Neural cell (in vitro differentiated cells): ENCODE measurements around the gene KCTD11. TPM values are rescaled to one million over a fixed set of nuclear protein-coding genes. Genes with fewer than 3 reads are reported as not detected.

Source experiments
- H2AFZ ChIP-seq: fragments of 200-600, 300-800 bp; sonication (generic), shearing (Covaris generic); 2 replicates; pipeline ENCODE4 v1.6.0; 2014; ENCODE audit warnings: low read depth, mild to moderate bottlenecking, antibody characterized with exemption, low read length, moderate library complexity
- H3F3A ChIP-seq: fragments of 200-600 bp; shearing (Covaris generic); 2 replicates; pipeline ENCODE4 v1.6.1; 2016; ENCODE audit warnings: mild to moderate bottlenecking, moderate library complexity, mixed read lengths, antibody characterized with exemption, low read length; ENCODE audit not compliant: insufficient read depth, poor library complexity, severe bottlenecking
- H3K27ac ChIP-seq: fragments of 200-600, 300-800 bp; sonication (generic), shearing (Covaris generic); 2 replicates; pipeline ENCODE4 v1.5.1; 2014; ENCODE audit warnings: mild to moderate bottlenecking, low read length, moderate library complexity
- H3K27me3 ChIP-seq: fragments of 300-800, 200-600 bp; sonication (generic), shearing (Covaris generic); 2 replicates; pipeline ENCODE4 v1.6.0; 2014; ENCODE audit warnings: mild to moderate bottlenecking, low read depth, low read length, moderate library complexity; ENCODE audit not compliant: insufficient read depth
- H3K36me3 ChIP-seq: fragments of 300-800, 200-600 bp; sonication (generic), shearing (Covaris generic); 2 replicates; pipeline ENCODE4 v1.5.1; 2014; ENCODE audit warnings: mild to moderate bottlenecking, antibody characterized with exemption, low read length, moderate library complexity; ENCODE audit not compliant: insufficient read depth
- H3K4me2 ChIP-seq: fragments of 300-800, 200-600 bp; sonication (generic), shearing (Covaris generic); 2 replicates; pipeline ENCODE4 v1.6.0; 2014; ENCODE audit warnings: mild to moderate bottlenecking, low read length
- H3K4me3 ChIP-seq: fragments of 300-800, 200-600 bp; sonication (generic), shearing (Covaris generic); 2 replicates; pipeline ENCODE4 v1.5.1; 2014; ENCODE audit warnings: mild to moderate bottlenecking, low read length, moderate library complexity
- H3K79me2 ChIP-seq: fragments of 200-600 bp; shearing (Covaris generic); replicated peaks from 2 replicates; pipeline ENCODE4 v1.6.0; 2014; ENCODE audit warnings: mild to moderate bottlenecking, low read length, moderate library complexity; ENCODE audit not compliant: insufficient read depth
- H3K9ac ChIP-seq: fragments of 300-800, 200-600 bp; sonication (generic), shearing (Covaris generic); 2 replicates; pipeline ENCODE4 v1.6.1; 2016; ENCODE audit warnings: mild to moderate bottlenecking, low read length, mixed read lengths
- H3K9me2 ChIP-seq: fragments of 200-600 bp; shearing (Covaris generic); 2 replicates; pipeline ENCODE4 v1.6.1; 2016; ENCODE audit warnings: mild to moderate bottlenecking, low read length, mixed read lengths; ENCODE audit not compliant: insufficient read depth
- H3K9me3 ChIP-seq: fragments of 200-600, 300-800 bp; sonication (generic), shearing (Covaris generic); 2 replicates; pipeline ENCODE4 v1.6.1; 2016; ENCODE audit warnings: mild to moderate bottlenecking, mixed run types, low read length, moderate library complexity, mixed read lengths
- H4K20me1 ChIP-seq: fragments of 200-600 bp; shearing (Covaris generic); 2 replicates; pipeline ENCODE4 v1.6.1; 2016; ENCODE audit warnings: mild to moderate bottlenecking, mixed run types; ENCODE audit not compliant: insufficient read depth
- EP300 ChIP-seq: fragments of 450-650 bp; conservative IDR thresholded peaks from 2 replicates; pipeline ENCODE4 v1.6.1; 2014; ENCODE audit warnings: antibody characterized with exemption, mild to moderate bottlenecking, moderate library complexity; ENCODE audit not compliant: poor library complexity, severe bottlenecking
- EZH2 ChIP-seq: fragments of 200-600, 300-800 bp; shearing (Covaris generic), sonication (generic); IDR thresholded peaks from 2 replicates; pipeline ENCODE4 v1.6.1; 2014; ENCODE audit warnings: antibody characterized with exemption, low read length, borderline replicate concordance, mild to moderate bottlenecking; ENCODE audit not compliant: insufficient read depth, poor library complexity, severe bottlenecking
- MXI1 ChIP-seq: fragments of 450-650 bp; conservative IDR thresholded peaks from 2 replicates; pipeline ENCODE4 v1.6.1; 2014; ENCODE audit warnings: antibody characterized with exemption, mild to moderate bottlenecking; ENCODE audit not compliant: poor library complexity, severe bottlenecking
- POLR2AphosphoS5 ChIP-seq: IDR thresholded peaks from 2 replicates; pipeline ENCODE4 v1.6.1; 2012
- RAD21 ChIP-seq: fragments of 450-650 bp; conservative IDR thresholded peaks from 2 replicates; pipeline ENCODE4 v1.6.1; 2014; ENCODE audit warnings: antibody characterized with exemption, mild to moderate bottlenecking, moderate library complexity
- SMC3 ChIP-seq: fragments of 450-650 bp; conservative IDR thresholded peaks from 2 replicates; pipeline ENCODE4 v1.6.1; 2014; ENCODE audit warnings: antibody characterized with exemption, mild to moderate bottlenecking, moderate library complexity; ENCODE audit not compliant: poor library complexity
- TAF1 ChIP-seq: IDR thresholded peaks from 2 replicates; pipeline ENCODE4 v1.6.1; 2012; ENCODE audit warnings: low read depth
- polyA plus RNA-seq: library from polyadenylated mRNA; depleted of rRNA; stranded (reverse); fragments of >200 nt; gene quantifications from 2 replicates; pipeline ENCODE4 v1.2.3, GENCODE V29; 2014
- TF ChIP-seq, protein P1 (sequence below): fragments of 450-650 bp; IDR thresholded peaks from 2 replicates; pipeline ENCODE4 v1.5.1; 2014; ENCODE audit warnings: antibody characterized with exemption, mild to moderate bottlenecking, moderate library complexity; ENCODE audit not compliant: poor library complexity, severe bottlenecking
- TF ChIP-seq, protein P2 (sequence below): IDR thresholded peaks from 2 replicates; pipeline ENCODE4 v1.6.1; 2012; ENCODE audit warnings: borderline replicate concordance

The KCTD11 gene
- polyA plus RNA-seq, 1 donor from 2014 or later, result 2.8 TPM

DNA sequence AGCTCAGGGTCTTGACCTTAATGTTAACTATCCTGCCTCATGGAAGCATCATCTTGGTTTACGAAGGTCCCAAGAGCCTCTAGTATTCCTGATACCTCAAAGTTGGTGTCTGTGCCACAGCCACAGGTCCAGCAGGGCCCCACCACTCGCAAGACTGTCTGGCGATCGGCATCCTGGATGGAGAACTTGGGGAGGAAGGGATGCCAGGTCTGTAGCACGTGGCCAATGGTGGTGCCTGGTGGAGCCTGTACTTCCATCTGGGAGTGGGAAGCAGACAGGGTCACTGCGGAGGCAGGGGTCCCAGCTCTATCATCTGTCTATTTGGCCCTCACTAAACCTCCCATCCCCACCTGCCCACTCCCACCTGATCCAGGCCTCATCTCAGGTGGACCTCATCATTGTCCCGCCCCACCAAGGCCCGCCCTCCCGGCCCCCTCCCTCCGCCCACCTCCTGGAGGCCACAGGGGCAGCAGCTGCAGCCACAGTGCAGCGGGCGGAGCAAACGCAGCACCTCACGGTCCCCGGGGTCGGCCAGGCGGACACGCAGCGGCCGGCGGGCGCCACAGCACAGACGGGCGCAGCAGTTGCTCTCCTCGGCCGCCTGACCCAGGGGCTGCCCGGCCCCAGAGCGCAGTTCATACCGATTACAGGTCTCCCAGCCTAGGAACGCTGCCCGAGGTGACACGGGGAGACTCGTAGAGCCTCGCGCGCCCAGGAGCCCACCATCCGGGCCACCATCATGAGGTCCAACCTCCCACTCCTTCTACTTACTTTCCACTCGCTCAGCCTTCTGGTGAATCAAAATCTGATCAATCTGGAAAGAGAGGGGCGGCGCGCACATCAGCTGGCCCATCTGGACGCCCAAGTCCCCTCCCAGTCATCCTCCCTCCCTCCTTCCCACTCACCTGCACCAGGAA is 41.0 kb downstream of the KCTD11 start:
- no peak for TF ChIP-seq POLR2AphosphoS5
- no peaks in the 10 kb centered on the region for H4K20me1 ChIP-seq
- H3K27ac ChIP-seq, result peak overlapping the region; percentile 58
- no peaks in the 10 kb centered on the region for H3K79me2 ChIP-seq
- no peaks in the 10 kb centered on the region for H3K27me3 ChIP-seq
- H3K9me2 ChIP-seq, result no peaks in the 10 kb centered on the region
- H3F3A ChIP-seq, result no peaks in the 10 kb centered on the region
- peak overlapping the region; percentile 93 for H3K9ac ChIP-seq
- H3K4me2 ChIP-seq, result peak overlapping the region; percentile 80
- H3K4me3 ChIP-seq, result peak overlapping the region; percentile 93
- H3K9me3 ChIP-seq, result no peaks in the 10 kb centered on the region
- H2AFZ ChIP-seq, result no peak overlapping the region
- peaks cover 7% of the 10 kb centered on the region for H3K36me3 ChIP-seq

DNA sequence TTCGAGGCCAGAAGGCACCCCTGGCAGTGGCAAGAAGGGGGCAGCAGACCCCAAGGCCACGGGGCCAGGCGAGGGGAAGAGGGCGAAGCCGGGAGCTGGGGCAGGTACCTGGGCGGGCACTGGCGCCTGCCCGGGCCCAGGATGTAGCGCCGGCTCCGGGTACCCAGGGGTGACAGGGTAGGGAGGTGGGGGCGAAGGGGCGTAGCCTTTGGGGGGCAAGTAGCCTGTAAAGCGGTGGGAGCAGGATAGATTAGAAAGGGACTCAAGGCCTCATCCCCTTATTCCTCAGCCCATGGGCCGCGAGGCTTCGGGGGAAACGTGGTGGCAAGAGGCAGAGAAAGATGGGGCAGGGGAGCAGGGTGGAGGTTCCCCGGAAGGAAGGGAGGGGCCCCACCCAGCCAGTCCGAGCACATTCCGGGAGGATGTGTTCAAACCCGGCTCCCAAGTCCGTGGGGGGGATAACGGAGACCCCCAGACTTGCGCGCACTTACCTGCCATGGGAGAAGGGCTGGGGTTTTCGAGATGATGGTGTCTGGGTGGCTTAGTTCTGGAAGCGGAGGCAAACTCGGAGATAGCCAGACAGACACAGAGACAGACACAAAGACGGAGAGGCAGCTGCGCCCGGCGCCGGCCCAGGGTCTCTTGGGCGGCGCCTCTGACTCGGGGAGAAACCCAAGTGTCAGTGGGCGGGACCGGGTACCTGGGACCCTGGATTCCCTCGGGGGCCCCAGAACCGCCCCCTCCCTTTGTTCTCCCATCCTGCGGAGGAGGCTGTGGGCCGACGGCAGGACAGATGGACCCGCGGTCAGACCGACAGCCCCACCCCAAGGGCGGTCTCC is 41.9 kb downstream of the KCTD11 start:
- no peaks in the 10 kb centered on the region for H3K9me3 ChIP-seq
- TF ChIP-seq MXI1, result peak; percentile 23
- peak; percentile 1 for TF ChIP-seq POLR2AphosphoS5
- TF ChIP-seq EP300, result no peak
- TF ChIP-seq RAD21, result peak; percentile 47
- TF ChIP-seq SMC3, result peak; percentile 31
- TF ChIP-seq, protein P1, sequence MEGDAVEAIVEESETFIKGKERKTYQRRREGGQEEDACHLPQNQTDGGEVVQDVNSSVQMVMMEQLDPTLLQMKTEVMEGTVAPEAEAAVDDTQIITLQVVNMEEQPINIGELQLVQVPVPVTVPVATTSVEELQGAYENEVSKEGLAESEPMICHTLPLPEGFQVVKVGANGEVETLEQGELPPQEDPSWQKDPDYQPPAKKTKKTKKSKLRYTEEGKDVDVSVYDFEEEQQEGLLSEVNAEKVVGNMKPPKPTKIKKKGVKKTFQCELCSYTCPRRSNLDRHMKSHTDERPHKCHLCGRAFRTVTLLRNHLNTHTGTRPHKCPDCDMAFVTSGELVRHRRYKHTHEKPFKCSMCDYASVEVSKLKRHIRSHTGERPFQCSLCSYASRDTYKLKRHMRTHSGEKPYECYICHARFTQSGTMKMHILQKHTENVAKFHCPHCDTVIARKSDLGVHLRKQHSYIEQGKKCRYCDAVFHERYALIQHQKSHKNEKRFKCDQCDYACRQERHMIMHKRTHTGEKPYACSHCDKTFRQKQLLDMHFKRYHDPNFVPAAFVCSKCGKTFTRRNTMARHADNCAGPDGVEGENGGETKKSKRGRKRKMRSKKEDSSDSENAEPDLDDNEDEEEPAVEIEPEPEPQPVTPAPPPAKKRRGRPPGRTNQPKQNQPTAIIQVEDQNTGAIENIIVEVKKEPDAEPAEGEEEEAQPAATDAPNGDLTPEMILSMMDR, result peak; percentile 48
- TF ChIP-seq TAF1, result no peak
- H3K9me2 ChIP-seq, result no peaks in the 10 kb centered on the region
- peak overlapping the region; percentile 93 for H3K4me3 ChIP-seq
- H3K36me3 ChIP-seq, result peaks cover 6% of the 10 kb centered on the region
- H3K4me2 ChIP-seq, result peak overlapping the region; percentile 80
- H2AFZ ChIP-seq, result peak overlapping the region; percentile 65
- peak overlapping the region; percentile 58 for H3K27ac ChIP-seq
- H3K79me2 ChIP-seq, result no peaks in the 10 kb centered on the region
- H3K27me3 ChIP-seq, result no peaks in the 10 kb centered on the region
- H3K9ac ChIP-seq, result peak overlapping the region; percentile 93
- H3F3A ChIP-seq, result no peaks in the 10 kb centered on the region
- H4K20me1 ChIP-seq, result no peaks in the 10 kb centered on the region

DNA sequence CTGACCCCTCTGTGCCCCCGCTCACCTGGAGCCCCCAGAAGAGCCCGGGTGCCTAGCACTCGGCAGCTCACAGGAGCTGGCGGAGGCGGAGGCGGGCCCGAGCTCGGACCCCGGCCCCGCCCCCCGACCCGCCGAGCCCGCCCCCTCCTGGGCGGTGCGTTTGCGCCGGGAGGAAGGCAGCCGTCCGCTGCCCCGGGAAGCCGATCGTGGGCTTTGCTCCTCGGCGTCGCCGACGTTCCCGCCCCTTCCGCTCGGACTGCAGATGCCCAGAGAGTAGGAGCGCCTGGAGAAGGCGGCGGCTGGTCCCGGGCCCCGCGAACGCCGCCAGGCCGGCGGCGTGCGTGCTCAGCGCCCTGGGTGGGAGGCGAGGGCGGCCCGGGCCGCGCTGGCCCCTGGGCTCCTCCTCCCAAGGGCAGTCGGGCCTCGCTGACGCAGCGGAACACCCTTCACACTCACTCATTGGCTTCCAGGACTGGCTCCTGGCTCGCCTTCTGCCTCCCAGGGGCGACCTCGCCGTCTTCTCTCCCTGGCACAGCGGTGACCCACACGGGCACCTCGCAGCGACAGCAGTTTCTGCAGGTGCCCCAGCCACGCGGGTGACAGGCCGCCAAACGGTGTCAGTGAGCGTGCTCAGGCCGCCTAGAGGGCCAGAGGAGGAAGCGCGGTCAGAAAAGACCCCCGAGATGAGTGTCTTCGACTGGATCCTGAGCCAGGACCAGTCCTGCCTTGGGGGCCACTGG is 42.7 kb downstream of the KCTD11 start, which contains the start of gene PLSCR3:
PLSCR3 (minus strand) TSS at position 74 of the 740 bp plus-strand sequence. CDS start 415 bp downstream, outside the sequence.
- TF ChIP-seq EZH2 (no peak), EP300 (peak; percentile 14), RAD21 (peak; percentile 46), MXI1 (peak; percentile 87), POLR2AphosphoS5 (peak; percentile 71), SMC3 (peak; percentile 59)
- TF ChIP-seq, protein P1, result peak; percentile 72
- TF ChIP-seq, protein P2, sequence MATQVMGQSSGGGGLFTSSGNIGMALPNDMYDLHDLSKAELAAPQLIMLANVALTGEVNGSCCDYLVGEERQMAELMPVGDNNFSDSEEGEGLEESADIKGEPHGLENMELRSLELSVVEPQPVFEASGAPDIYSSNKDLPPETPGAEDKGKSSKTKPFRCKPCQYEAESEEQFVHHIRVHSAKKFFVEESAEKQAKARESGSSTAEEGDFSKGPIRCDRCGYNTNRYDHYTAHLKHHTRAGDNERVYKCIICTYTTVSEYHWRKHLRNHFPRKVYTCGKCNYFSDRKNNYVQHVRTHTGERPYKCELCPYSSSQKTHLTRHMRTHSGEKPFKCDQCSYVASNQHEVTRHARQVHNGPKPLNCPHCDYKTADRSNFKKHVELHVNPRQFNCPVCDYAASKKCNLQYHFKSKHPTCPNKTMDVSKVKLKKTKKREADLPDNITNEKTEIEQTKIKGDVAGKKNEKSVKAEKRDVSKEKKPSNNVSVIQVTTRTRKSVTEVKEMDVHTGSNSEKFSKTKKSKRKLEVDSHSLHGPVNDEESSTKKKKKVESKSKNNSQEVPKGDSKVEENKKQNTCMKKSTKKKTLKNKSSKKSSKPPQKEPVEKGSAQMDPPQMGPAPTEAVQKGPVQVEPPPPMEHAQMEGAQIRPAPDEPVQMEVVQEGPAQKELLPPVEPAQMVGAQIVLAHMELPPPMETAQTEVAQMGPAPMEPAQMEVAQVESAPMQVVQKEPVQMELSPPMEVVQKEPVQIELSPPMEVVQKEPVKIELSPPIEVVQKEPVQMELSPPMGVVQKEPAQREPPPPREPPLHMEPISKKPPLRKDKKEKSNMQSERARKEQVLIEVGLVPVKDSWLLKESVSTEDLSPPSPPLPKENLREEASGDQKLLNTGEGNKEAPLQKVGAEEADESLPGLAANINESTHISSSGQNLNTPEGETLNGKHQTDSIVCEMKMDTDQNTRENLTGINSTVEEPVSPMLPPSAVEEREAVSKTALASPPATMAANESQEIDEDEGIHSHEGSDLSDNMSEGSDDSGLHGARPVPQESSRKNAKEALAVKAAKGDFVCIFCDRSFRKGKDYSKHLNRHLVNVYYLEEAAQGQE, result no peak
- no peaks in the 10 kb centered on the region for H4K20me1 ChIP-seq
- H3K27ac ChIP-seq, result peak within 1 kb of the TSS; percentile 67
- H3K4me3 ChIP-seq, result peak within 1 kb of the TSS; percentile 93
- peak within 1 kb of the TSS; percentile 93 for H3K9ac ChIP-seq
- H3K9me2 ChIP-seq, result no peaks in the 10 kb centered on the region
- H3K4me2 ChIP-seq, result peak within 1 kb of the TSS; percentile 80
- peak within 1 kb of the TSS; percentile 65 for H2AFZ ChIP-seq
- no peaks in the 10 kb centered on the region for H3K9me3 ChIP-seq
- no peaks in the 10 kb centered on the region for H3F3A ChIP-seq
- no peaks in the 10 kb centered on the region for H3K36me3 ChIP-seq
- H3K79me2 ChIP-seq, result no peaks in the 10 kb centered on the region
- no peaks in the 10 kb centered on the region for H3K27me3 ChIP-seq
